Measurements from ENCODE around the gene MYCN.

The MYCN gene

DNA sequence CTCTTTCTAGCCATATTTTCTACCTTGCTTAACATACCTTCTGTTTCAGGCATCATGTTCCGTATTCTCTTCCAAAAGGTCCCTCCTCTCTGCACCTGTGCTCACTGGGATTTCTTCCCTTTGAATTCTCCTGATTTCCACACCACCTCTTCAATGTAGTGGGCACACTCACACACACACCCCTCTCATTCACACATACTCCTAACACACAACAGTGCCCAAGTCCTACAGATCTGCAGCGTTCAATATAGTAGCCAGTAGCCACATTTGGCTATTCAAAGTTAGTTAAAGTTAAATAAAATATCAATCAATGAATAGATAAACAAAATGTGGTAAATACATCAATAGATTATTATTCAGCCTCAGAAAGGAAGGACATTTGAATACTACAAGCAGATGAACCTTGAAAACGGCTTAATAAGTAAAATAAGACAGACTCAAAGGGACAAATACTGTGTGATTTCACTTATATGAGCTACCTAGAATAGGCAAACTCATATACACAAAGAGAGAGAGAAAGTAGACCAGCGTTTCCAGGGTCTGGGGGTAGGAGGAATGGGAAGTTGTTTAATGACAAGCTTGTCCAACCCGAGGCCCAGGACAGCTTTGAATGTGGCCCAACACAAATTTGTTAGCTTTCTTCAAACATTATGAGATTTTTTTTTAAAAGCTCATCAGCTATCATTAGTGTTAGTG, 34.4 kb downstream of the MYCN start:
- no peak for DNase-seq (ENCODE audit: low read depth in 2 of 2, low spot score in 1 of 2)

DNA sequence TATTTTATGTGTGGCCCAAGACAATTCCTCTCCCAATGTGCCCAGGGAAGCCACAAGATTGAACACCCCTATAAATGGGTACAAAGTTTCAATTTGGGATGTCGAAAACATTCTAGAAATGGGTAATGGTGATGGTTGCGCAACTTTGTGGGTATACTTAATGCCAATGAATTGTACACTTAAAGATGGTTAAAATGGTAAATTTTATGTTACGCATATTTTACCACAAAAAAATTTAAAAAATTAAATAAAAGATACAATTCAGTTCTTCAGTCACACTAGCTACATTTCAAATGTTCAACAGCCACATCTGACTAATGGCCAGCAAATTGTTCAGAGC, 34.9 kb downstream of the MYCN start:
- no peak for DNase-seq (ENCODE audit: low read depth in 2 of 2, low spot score in 1 of 2)

DNA sequence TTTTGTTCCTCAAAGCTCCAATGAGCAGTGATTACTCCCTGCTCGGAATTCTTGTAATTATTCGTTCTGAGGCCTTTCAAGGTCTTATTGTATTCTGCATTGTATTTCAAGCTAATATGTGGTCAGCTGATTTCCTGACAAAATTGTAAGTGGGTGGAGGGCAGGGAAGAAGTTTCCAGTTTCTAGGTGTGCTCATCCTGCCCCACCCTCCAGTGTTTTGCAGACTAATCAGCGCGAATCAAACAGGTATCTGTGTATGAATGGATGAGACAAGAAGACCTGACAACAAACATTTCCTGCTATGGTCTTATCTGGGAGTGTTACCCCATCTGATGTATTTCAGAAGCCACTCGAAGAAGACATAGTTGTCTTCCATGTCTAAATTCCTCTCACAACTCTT, 35.3 kb downstream of the MYCN start:
- no peak for DNase-seq (ENCODE audit: low read depth in 2 of 2, low spot score in 1 of 2)

DNA sequence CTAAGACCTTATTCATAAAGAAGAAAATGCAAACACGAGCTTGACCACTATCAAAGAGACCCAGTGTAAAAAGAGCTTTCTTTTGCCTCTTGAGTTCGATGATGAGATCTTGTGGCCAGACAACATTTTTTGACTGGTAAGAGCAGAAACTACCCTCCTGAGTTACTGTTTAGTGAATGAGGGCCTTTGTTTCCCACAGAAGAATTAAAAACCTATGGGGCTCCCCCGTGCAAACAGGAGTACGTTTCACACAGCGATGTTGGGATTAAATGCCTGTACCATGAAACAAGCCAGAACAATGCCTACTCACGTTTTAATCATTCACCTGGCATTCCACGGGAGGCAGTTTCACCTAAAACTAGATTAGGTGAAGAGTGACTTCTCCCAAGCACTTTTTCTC, 36.0 kb downstream of the MYCN start:
- no peak for DNase-seq (ENCODE audit: low read depth in 2 of 2, low spot score in 1 of 2)

DNA sequence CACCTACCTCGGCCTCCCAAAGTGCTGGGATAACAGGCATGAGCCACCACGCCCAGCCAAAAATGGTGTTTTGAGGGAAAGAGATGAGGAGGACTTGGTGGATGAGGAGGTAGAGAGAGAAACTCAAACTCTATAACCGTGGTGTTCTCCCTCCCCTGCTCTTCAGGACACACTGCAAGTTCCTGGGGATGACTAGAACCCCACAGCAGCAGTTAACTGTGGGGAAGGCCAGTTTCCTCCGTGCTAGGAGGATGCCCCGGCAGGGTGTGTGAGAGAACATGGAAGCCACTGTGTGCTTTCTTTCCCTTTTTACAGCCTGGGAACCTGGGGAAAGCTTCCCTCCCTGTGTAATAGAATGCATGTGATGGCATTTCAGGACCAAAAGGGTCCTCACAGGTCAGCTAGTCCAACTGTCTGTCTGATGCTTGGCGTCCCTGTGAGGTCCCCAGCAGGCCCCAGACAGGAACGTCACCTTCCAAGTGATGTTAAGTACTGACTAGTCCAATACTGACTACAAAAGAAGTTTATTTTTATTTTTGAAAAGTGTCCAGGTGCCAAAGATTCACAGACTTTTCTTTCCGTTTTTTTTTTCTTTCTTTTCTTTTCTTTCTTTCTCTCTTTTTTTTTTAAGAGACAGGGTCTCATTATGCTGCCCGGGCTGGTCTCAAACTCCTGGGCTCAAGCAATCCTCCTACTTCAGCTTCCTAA, 38.9 kb downstream of the MYCN start:
- DNase-seq (ENCODE audit: low read depth in 2 of 2, low spot score in 1 of 2): no peak

DNA sequence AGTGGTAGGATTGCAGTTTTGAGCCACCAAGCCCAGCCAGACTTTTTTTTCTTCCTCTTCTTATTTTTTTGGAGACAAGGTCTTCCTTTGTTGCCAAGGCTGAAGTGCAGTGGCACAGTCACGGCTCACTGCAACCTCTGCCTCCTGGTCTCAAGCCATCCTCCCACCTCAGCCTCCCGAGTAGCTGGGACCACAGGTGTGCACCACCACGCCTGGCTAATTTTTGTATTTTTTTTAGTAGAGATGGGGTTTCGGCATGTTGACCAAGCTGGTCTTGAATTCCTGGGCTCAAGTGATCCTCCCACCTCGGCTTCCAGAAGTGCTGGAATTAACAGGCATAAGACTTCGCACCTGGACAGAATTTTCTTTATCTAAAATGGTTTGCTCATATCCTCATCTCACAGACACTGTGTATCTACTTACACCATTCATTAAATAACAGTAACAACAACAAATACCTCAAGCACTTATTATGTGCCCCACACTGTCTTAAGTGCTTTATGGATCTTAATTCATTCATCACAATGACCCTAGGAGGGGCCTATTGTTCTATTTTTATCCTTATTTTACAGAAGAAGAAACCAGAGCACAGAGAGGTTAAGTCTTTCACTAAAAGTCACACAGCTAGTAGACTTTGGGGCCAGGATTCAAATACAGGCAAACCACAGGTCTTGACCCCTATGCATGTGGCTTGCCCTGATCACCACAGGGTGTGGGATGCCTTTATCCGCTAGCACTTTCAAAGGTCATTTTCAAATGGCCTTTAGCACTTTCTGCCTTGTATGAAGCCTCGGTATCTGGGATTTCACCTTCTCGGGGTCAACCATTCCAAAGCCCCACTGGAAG, 39.6 kb downstream of the MYCN start:
- DNase-seq (ENCODE audit: low read depth in 2 of 2, low spot score in 1 of 2): no peak

DNA sequence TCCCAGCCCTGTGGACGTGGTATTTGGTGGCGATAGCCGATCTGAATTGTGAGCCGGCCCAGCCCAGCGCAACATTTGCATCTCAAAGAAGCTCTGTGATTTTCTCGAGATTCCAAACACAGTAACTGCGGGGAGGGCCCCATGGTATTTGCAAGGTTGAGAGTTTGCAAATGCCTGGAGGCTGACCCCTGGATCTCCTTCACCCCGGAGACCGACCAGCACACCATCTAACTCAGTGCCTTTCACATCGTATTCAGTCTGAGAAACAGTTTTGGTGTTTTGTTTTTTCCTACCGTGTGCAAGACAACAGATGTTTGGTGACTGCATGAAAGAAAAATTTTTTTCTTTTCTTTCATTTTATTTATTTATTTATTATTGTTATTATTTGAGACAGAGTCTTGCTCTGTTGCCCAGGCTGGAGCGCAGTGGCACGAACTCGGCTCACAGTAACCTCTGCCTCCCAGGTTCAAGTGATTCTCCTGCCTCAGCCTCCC, 40.3 kb downstream of the MYCN start:
- DNase-seq (ENCODE audit: low read depth in 2 of 2, low spot score in 1 of 2): no peak

DNA sequence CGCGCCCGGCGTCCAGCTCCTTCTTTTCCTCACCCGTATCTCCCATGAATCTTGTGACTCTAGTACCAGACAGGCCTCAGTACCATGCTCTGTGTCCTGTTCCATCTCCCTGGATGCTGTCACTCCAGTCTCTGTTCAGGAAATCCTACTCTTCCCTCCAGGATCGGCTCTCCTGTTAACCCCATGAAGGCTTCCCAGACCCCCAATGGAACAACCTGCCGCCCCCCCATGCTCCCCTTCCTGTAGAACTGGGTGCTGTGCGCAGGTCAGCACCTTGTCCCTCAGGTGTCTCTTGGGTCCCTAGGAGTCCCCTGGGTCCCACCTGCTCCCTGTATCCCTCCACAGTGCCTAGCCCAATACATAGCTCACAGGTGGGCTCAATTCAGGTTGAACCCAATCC, 41.3 kb downstream of the MYCN start:
- DNase-seq (ENCODE audit: low read depth in 2 of 2, low spot score in 1 of 2): no peak

DNA sequence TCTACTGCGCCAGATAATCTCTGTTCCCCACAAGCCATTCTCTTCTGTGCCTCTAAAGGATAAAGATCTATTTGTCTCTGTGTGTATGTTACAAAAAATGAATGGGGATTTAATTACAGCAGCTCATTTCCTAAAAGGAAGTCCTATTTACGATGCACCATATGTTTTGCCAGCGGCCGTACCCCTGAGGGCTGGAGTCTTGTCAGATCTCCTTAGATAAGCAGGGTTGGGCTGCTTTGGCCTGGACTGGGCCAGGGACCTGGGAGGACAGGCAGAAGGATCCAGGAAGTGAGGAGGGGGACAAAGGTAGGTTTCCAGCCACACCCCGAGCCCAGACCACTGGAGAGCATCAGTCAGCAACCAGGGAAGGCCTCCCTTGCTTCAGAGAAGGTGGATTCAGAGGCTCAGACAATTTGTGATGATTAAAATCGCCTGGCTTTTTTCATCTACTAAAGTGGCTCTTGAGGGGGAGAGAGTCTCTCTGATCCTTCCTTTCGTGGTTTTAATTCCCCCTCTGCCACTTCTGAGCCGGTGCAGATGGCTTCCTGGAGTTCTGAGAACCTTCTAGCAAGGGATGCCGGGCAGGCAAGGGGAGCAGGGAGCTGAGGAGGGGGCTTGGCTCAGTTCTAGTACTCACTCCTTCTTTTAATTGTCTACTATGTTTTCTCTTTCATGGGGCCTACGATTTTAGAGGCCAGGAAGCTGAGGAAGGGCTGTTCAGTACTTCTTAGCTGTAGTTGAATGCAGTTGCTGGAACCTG, 42.1 kb downstream of the MYCN start:
- DNase-seq (ENCODE audit: low read depth in 2 of 2, low spot score in 1 of 2): no peak

DNA sequence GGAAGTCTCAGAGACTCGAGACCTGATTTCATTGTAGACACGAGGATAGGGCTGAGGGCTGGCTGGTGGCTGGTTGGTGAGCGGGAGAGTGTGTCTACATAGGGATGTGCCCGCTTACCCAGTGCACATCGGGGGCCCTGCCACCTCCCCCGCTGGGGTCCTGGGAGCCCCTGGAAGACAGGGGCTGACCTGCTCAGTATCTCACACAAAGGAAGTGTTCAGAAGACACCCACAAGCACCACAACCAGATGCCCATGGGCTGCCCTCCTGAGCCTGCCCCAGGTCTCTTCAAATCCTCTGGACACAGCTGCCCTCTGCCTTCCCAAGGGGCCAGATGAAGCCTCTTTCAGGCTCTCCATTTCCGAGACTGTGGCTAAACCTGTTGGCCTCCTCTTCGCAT, 43.1 kb downstream of the MYCN start:
- DNase-seq (ENCODE audit: low read depth in 2 of 2, low spot score in 1 of 2): no peak

DNA sequence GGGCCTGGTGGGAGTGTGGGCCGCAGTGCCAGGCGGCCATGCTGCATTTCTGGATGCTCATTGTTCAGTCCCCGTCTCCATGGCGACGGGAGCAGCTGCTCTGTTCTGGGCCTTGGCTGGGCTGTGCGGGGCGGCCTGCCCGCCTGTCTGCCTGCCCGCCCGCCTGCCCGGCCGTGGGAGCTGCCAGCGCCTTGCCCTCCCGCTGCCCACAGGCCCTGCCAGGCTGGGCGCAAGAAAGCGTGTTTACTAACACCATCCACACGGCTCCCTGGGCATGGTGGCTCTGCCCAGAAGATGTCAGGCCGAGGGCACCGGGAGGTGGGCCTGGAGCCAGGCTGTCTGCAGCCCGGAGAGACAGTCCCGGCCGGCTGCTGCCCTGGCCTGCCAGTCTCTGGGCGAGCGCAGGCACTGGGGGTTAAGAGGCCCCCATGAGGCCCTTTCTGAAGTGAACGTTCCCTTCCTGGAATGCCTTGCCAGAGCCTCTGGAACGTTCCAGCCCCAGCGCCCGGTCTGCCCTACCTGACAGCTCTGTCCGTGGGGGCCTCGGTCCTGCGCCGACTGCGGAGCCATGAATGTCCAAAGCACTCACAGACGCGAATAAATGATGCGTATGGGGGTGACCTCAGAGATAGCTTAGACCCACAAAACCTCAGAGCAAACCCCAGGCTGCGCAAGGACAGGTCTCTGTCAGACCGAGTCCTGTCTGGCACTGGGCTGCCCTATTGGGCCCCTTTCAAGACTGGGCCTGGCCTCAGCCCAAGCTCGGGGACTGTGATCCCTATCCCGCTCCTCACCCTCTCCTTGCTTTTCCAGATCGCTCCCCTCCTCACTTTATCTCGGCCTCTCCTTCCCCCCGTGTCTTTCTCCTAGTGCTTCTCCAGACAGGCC, 44.3 kb downstream of the MYCN start:
- no peak for DNase-seq (ENCODE audit: low read depth in 2 of 2, low spot score in 1 of 2)

DNA sequence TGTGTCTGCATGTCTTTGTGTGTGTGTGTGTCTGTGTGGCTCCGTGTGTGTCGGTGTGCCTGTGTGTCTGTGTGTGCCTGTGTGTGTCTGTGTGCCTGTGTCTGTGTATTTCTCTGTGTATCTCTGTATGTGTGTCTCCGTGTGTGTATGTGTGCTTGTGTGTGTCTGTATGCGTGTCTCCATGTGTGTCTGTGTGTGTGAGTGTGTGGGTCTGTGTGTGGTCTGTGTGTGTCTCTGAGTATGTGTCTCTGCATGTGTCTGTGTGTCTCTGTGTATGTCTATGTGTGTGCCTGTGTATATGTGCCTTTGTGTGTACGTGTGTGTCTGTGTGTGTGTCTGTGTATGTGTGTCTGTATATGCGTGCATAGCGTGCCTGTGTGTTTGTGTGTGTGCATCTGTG, 45.2 kb downstream of the MYCN start:
- no peak for DNase-seq (ENCODE audit: low read depth in 2 of 2, low spot score in 1 of 2)

DNA sequence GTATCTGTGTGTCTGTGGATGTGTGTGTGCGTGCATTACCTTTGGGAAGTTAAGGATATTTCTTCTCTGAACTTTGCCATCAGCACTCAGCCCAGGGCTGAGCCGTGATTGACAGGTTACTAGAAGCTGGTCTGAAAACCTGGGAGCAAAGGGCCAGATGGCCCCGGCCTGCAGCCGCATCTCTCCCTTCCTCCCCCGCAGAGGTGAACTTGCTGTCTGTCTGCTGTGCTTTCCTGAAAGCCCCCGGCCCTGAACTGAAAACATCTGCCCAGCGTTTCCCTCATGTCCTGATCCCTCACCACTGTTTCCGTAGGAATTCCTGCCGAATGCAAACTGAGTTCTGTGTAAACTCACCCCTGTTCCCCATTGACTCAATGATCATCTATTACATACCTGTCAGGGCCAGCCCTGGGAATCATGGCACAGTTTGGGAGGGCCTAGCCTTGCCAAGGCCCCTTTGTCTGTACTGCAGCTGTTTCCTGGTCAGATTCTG, 45.8 kb downstream of the MYCN start:
- DNase-seq (ENCODE audit: low read depth in 2 of 2, low spot score in 1 of 2): no peak

DNA sequence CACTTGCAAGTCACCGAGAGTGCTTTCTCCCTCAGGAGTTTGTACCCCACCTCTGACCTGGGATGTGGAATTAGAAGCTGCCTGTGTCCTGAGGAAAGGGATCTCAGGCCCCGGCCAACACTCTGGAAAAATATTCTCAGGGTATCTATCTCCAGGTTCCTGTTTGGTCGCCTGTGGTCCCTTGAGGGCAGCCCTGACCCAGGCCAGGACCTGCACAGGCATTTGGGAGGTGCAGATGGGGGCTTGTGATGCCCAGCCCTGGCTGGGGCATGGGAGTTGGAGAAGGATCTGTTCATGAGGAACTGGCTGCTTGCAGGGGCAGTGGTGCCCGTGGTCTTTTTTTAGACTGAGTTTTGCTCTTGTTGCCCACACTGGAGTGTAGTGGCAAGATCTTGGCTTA, 46.3 kb downstream of the MYCN start:
- DNase-seq (ENCODE audit: low read depth in 2 of 2, low spot score in 1 of 2): no peak

DNA sequence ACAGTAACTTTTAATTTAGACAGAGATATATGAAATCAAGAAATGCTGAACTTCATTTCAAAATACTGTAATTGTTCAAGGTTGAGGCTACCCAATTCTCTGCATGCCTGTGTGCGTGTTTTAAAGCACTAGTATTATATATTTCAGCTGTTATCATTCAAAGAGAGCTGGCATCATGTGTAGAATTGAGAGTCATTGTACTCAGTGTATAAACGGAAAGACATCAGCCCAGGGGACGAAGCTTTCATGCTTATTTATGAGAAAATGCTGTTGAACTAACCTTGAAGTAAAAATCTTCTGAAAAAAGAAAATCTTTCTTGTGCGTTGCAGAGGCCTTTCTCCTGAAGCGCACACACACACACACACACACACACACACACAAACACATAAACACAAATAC, 48.4 kb downstream of the MYCN start:
- DNase-seq (ENCODE audit: low read depth in 2 of 2, low spot score in 1 of 2): no peak

DNA sequence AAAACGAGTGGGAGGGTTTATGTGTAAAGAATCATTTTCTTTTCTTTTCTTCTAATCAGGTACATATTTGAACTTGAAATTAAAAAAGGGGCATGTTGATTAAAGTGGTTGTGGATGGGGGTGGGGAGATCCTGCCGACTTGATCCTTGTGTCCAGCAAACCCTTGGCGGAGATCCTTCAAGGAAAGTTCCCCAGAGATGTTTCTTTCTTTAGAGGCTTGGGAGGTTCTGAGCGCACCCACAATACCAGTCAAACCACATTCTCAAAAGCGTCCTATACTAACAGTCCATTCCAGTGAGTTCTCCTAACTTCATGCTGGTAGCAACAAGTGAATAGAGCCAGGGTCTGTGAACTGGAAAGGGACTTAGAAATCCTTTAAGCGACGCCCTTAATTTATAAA, 49.2 kb downstream of the MYCN start:
- DNase-seq (ENCODE audit: low read depth in 2 of 2, low spot score in 1 of 2): no peak

DNA sequence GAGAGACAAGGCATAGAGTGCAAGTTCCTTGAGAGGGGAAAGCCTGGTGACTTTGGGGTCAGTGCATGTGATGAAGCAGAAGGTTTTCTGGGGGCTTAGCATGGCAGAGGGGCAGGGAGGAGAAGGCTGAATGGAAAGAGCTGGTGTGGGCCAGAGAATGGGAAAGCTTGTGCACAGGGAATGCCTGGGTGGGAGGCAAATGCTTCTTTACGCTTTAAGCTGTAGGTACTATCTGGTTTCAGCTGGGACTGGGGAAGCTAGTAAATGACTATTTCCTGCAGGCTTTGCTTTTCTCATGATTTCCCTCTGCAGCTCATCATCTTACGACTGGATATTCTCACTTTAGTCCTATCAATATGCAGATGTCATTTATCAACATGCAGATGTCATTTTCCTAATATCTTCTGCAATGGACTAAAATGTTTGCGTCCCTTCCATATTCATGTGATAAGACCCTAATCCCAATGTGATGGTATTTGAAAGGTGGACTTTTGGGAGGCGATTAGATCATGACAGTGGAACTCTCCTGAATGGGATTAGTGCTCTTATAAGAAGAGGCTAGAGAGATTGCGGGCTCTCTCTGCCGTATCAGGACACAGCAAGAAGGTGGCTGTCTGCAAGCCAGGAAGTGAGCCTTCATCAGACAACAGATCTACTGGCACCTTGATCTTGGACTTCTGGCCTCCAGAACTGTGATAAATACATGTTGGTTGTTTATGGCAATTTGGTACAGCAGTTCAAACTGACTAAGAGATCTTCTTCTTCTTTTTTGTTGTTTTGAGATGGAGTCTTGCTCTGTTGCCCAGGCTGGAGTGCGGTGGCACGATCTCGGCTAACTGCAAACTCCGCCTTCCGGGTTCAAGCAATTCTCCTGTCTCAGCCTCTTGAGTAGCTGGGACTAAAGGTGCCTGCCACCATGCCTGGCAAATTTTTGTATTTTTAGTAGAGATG, 50.1 kb downstream of the MYCN start:
- DNase-seq (ENCODE audit: low read depth in 2 of 2, low spot score in 1 of 2): no peak

DNA sequence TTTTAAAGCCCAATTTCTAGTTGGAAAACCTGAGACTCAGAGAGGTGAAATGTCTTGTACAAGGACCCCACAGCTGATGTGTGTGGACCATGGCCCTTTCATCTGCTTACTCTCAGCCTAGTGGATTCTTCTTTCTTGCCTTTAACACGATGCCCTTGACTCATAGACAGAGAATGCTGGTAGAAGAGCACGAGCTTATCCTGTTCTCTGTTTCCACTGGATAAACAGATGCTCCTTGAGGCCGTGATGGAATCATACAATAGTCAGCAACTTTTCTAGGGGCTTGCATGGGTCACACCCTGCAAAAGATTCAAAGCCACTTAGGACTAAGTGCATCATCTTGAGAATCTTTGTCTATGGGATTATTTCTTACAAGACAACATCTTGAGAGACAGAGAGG, 50.9 kb downstream of the MYCN start:
- no peak for DNase-seq (ENCODE audit: low read depth in 2 of 2, low spot score in 1 of 2)

Measured in stimulated activated CD8-positive, alpha-beta memory T cell treated with anti-CD3 and anti-CD28 coated beads, Interleukin-4, amount 100 ng/mL, for 1 hour (primary cell).